Activated CD4-positive, alpha-beta T cell treated with anti-CD3 and anti-CD28 coated beads, Interleukin-2, amount 50 U/mL, for 1 hour (primary cell): ENCODE measurements around the gene FILIP1.

Experiments
- DNase-seq: peaks from one replicate; pipeline ENCODE4 v3.0.0-alpha.2; 2020

The FILIP1 gene

GRCh38 chr6:75284632-75285282 lies 208.8 kb downstream of the FILIP1 start, which contains the start of gene TMEM30A:
Gene TMEM30A (minus strand): TSS chr6:75284792. CDS start chr6:75284638, 154 bp downstream.
- DNase-seq: peak; percentile 95

- no peak for DNase-seq
Measured at GRCh38 chr6:75283907-75284631, 209.5 kb downstream of the FILIP1 start.

- DNase-seq: no peak
Measured at GRCh38 chr6:75282706-75283105, 210.9 kb downstream of the FILIP1 start.

GRCh38 chr6:75281653-75282052 lies 211.9 kb downstream of the FILIP1 start:
- no peak for DNase-seq

GRCh38 chr6:75280131-75280855 lies 213.3 kb downstream of the FILIP1 start:
- no peak for DNase-seq

- no peak for DNase-seq
Measured at GRCh38 chr6:75279418-75279817, 214.2 kb downstream of the FILIP1 start.

GRCh38 chr6:75278474-75279077 lies 215.0 kb downstream of the FILIP1 start:
- DNase-seq: no peak

- DNase-seq: no peak
Measured at GRCh38 chr6:75275067-75275466, 218.5 kb downstream of the FILIP1 start.

- DNase-seq: no peak
Measured at GRCh38 chr6:75273009-75273408, 220.6 kb downstream of the FILIP1 start.

GRCh38 chr6:75272145-75272840 lies 221.3 kb downstream of the FILIP1 start:
- DNase-seq: no peak

- DNase-seq: no peak
Measured at GRCh38 chr6:75268988-75269354, 224.6 kb downstream of the FILIP1 start.

- no peak for DNase-seq
Measured at GRCh38 chr6:75268121-75268987, 225.2 kb downstream of the FILIP1 start.

- DNase-seq: no peak
Measured at GRCh38 chr6:75267461-75267860, 226.1 kb downstream of the FILIP1 start.

- no peak for DNase-seq
Measured at GRCh38 chr6:75266716-75267291, 226.8 kb downstream of the FILIP1 start.

- no peak for DNase-seq
Measured at GRCh38 chr6:75263401-75263750, 230.2 kb downstream of the FILIP1 start.

GRCh38 chr6:75262716-75263400 lies 230.7 kb downstream of the FILIP1 start:
- no peak for DNase-seq

- DNase-seq: no peak
Measured at GRCh38 chr6:75261299-75261698, 232.3 kb downstream of the FILIP1 start.

GRCh38 chr6:75257343-75258087 lies 236.1 kb downstream of the FILIP1 start:
- no peak for DNase-seq

GRCh38 chr6:75250552-75250951 lies 243.0 kb downstream of the FILIP1 start:
- DNase-seq: no peak

- DNase-seq: no peak
Measured at GRCh38 chr6:75249837-75250236, 243.8 kb downstream of the FILIP1 start.
